Neutrophil (primary cell): ENCODE results near the gene SEZ6.

Experiments used
- H3K27ac ChIP-seq: fragments of 200-600 bp; sonication (generic); 2 replicates; pipeline ENCODE4 v1.5.1; 2016; ENCODE audit warnings: mild to moderate bottlenecking, moderate library complexity
- H3K27me3 ChIP-seq: fragments of 200-600 bp; sonication (generic); 2 replicates; pipeline ENCODE4 v1.6.0; 2016; ENCODE audit warnings: mild to moderate bottlenecking
- H3K36me3 ChIP-seq: fragments of 200-600 bp; sonication (generic); 2 replicates; pipeline ENCODE4 v1.5.1; 2017
- H3K4me1 ChIP-seq, 2 experiments: fragments of 200-600 bp in 1 of 2; sonication (generic) in 1 of 2; 1 replicate in 1 of 2; 2 replicates in 1 of 2; pipeline versions ENCODE4 v1.5.1 to v1.6.1; 2013 to 2016; ENCODE audit warnings: low read depth in 1 of 2, low read length in 1 of 2, mild to moderate bottlenecking in 1 of 2, moderate library complexity in 1 of 2; ENCODE audit not compliant: control insufficient read depth in 1 of 2, insufficient read depth in 1 of 2
- H3K4me3 ChIP-seq, 2 experiments: fragments of 200-600 bp in 1 of 2; sonication (generic) in 1 of 2; 1 replicate in 1 of 2; 2 replicates in 1 of 2; pipeline ENCODE4 v1.5.1; 2013 to 2016; ENCODE audit warnings: low read depth in 1 of 2, low read length in 1 of 2, mild to moderate bottlenecking in 1 of 2, moderate library complexity in 1 of 2
- H3K9me3 ChIP-seq: fragments of 200-600 bp; sonication (generic); 2 replicates; pipeline ENCODE4 v1.5.1; 2016
- CTCF ChIP-seq: fragments of 200-600 bp; sonication (generic); IDR thresholded peaks from 2 replicates; pipeline ENCODE4 v1.5.1; 2016; ENCODE audit warnings: antibody characterized with exemption

Gene SEZ6

GRCh38 chr17:28973425-28973824 lies 32.4 kb downstream of the SEZ6 start:
- Histone ChIP-seq H3K9me3 (no peaks in the 10 kb centered on the region), H3K27ac (no peak overlapping the region), H3K4me3 (no peak overlapping the region), H3K27me3 (no peaks in the 10 kb centered on the region), H3K36me3 (no peaks in the 10 kb centered on the region), H3K4me1 (no peaks in the 10 kb centered on the region)
- no peak for TF ChIP-seq CTCF

GRCh38 chr17:28972437-28972836 lies 33.4 kb downstream of the SEZ6 start:
- H3K9me3 ChIP-seq: no peaks in the 10 kb centered on the region
- TF ChIP-seq CTCF: no peak
- H3K27me3 ChIP-seq: no peaks in the 10 kb centered on the region
- H3K36me3 ChIP-seq: no peaks in the 10 kb centered on the region
- no peak overlapping the region for H3K27ac ChIP-seq
- no peak overlapping the region for H3K4me3 ChIP-seq
- peaks cover 0 to 1% of the 10 kb centered on the region in 2 experiments for H3K4me1 ChIP-seq

GRCh38 chr17:28970879-28971278 lies 35.0 kb downstream of the SEZ6 start:
- H3K36me3 ChIP-seq: no peaks in the 10 kb centered on the region
- TF ChIP-seq CTCF: no peak
- no peak overlapping the region for H3K27ac ChIP-seq
- H3K9me3 ChIP-seq: no peaks in the 10 kb centered on the region
- peaks cover 0 to 10% of the 10 kb centered on the region in 2 experiments for H3K4me1 ChIP-seq
- H3K27me3 ChIP-seq: no peaks in the 10 kb centered on the region
- no peak overlapping the region for H3K4me3 ChIP-seq

GRCh38 chr17:28969706-28970393 lies 36.0 kb downstream of the SEZ6 start:
- H3K36me3 ChIP-seq: no peaks in the 10 kb centered on the region
- H3K27ac ChIP-seq: no peak overlapping the region
- no peaks in the 10 kb centered on the region for H3K9me3 ChIP-seq
- no peak for TF ChIP-seq CTCF
- no peak overlapping the region for H3K4me3 ChIP-seq
- H3K27me3 ChIP-seq: peaks cover 3% of the 10 kb centered on the region
- peaks cover 0 to 10% of the 10 kb centered on the region in 2 experiments for H3K4me1 ChIP-seq

GRCh38 chr17:28968914-28969295 lies 36.9 kb downstream of the SEZ6 start:
- Histone ChIP-seq H3K9me3 (no peaks in the 10 kb centered on the region), H3K27ac (no peak overlapping the region), H3K27me3 (peaks cover 13% of the 10 kb centered on the region), H3K4me1 (peaks cover 0 to 10% of the 10 kb centered on the region in 2 experiments), H3K4me3 (no peak overlapping the region), H3K36me3 (no peaks in the 10 kb centered on the region)
- TF ChIP-seq CTCF: no peak
